Vagina (tissue), 2 donors: ENCODE measurements around the gene NOP16.

Experiments used
- POLR2AphosphoS5 ChIP-seq, 2 donors: sonication (generic); formaldehyde crosslinking; IDR thresholded peaks; one replicate each; pipeline ENCODE4 v1.9.0; 2017; ENCODE audit warnings: antibody characterized with exemption in 2 of 2, mild to moderate bottlenecking in 2 of 2, low read depth in 1 of 2; ENCODE audit not compliant: insufficient read depth in 1 of 2
- TF ChIP-seq, protein P1 (sequence below), 3 experiments: fragments of 450-650 bp in 2 of 3; fragments of 200-600 bp in 1 of 3; sonication (generic) in 1 of 3; IDR thresholded peaks; one replicate each; pipeline ENCODE4 v1.5.1; 2017 to 2019; ENCODE audit warnings: antibody characterized with exemption in 3 of 3, mild to moderate bottlenecking in 2 of 3, moderate library complexity in 2 of 3

DNA sequence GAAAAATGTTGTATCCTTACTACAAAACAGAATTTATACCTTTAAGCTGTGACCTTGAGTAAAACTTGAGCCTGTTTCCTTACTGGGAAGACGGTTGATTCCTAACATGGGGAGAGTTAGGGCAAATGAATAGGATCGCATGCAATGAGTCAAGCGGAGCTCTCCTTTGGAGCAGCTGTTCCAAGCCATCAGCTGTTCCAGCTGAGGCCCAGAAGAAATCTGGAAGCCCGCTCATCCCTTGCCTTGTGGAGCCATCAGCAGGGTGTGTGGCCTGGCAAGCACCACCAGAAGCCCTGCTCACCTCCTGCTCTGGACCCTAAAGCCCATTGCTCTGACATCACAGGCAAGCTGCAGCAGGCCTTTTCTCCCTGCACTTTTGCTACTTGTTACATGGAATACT is 34.9 kb downstream of the NOP16 start:
- TF ChIP-seq, protein P1, sequence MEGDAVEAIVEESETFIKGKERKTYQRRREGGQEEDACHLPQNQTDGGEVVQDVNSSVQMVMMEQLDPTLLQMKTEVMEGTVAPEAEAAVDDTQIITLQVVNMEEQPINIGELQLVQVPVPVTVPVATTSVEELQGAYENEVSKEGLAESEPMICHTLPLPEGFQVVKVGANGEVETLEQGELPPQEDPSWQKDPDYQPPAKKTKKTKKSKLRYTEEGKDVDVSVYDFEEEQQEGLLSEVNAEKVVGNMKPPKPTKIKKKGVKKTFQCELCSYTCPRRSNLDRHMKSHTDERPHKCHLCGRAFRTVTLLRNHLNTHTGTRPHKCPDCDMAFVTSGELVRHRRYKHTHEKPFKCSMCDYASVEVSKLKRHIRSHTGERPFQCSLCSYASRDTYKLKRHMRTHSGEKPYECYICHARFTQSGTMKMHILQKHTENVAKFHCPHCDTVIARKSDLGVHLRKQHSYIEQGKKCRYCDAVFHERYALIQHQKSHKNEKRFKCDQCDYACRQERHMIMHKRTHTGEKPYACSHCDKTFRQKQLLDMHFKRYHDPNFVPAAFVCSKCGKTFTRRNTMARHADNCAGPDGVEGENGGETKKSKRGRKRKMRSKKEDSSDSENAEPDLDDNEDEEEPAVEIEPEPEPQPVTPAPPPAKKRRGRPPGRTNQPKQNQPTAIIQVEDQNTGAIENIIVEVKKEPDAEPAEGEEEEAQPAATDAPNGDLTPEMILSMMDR (IDR thresholded peaks at IDR 0.05): no peak
- no peak for TF ChIP-seq POLR2AphosphoS5 (IDR thresholded peaks at IDR 0.05; ENCODE audit: insufficient read depth in 1 of 2, low read depth in 1 of 2)
